GM21528 (cell line): ENCODE data around the gene TEPSIN.

ENCODE experiments used
- ATAC-seq: cut with Tn5 transposase; IDR thresholded peaks from one replicate; pipeline ENCODE4 v1.9.1; 2021; ENCODE audit warnings: mild to moderate bottlenecking, moderate library complexity; ENCODE audit not compliant: unreplicated experiment, low FRiP score

TEPSIN gene

GRCh38 chr17:81222906-81223761 lies 15.7 kb downstream of the TEPSIN start, which contains the start of gene CEP131:
CEP131 (minus strand) TSS chr17:81222965; CDS start chr17:81220056, 2,909 bp downstream.
- peak; percentile 91 for ATAC-seq

GRCh38 chr17:81222620-81222905 lies 16.3 kb downstream of the TEPSIN start:
- ATAC-seq = no peak

DNA sequence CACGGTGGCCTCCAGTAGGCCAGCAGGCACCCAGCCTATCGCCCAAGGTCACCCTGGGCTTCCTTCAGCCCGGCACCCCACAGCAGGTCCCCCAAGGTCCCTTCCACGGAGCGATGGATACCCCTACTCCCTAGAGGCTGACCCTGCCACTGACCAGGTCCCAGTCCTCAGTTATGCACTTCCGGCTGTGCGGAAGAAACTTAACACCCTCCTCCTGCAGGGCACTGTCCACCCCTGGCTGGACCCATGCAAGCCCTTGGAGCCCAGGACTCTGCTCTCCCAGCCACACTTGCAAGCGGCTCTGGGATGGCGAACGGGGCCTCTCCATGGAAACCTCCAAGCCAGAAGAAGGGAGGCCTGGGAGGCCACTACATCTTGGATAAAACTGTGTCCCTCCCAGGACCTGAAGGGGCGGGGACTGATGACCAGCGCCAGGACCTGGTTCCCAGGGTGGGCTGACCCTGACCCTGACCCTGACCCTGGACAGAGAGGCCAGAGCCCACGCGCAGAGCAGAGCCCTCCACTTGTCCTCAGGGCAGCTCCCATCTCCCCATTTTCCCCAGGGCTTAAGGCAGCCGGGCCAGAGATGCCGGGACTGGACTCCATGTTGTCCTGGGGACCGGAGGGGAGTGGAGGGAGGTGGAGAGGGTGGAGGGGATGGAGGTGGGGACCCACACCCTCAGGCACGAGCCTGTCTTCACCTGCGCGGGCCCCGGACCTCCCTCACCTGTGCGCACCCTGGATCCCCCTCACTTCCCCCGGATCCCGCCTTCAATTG lies 16.8 kb downstream of the TEPSIN start:
- no peak for ATAC-seq

DNA sequence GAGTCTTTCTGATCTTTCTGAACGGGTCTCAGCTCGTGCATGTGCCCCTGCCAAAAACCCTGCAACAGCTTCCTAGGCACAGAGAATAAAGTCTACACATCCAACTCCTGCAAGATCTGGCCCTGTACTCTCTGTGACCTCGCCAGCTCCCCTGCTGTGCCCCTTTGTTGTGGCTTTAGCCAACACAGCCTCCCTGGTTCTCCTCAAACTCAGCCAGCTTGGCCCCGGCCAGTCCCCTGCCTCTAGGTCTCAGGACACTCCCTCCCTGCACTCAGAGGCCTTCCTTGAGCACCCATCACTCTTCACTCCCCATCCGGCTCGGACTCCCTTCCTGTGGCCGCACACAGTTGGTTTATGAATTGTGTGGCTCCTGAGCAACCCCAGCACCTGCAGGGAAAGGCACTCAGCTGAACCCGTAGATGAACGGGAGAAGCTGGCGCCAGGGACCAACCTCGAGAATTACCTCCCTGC lies 17.4 kb downstream of the TEPSIN start:
- no peak for ATAC-seq

- ATAC-seq = no peak
These were observed 19.2 kb downstream of the TEPSIN start for GRCh38 chr17:81219476-81220180.

DNA sequence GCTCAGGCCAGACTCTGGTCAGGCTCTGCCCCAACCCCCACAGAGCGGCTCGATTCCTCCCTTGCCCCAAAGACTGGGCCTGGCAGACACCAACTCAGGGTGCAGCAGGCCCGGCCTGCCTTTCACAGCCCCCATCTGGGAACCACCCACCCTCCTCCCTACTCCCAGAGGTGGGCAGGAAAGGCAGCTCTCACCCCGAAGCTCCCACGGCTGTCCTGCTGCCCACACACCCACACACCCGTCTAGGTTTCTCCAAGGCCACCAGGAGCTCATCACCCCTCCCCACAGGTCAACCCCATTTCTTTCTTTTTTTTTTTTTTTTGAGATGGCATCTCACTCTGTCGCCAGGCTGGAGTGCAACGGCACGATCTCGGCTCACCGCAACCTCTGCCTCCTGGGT lies 19.9 kb downstream of the TEPSIN start:
- no peak for ATAC-seq

- ATAC-seq = no peak
These were observed 20.4 kb downstream of the TEPSIN start for GRCh38 chr17:81218459-81218858.

GRCh38 chr17:81217491-81217890 lies 21.4 kb downstream of the TEPSIN start:
- no peak for ATAC-seq

GRCh38 chr17:81213978-81214377 lies 24.9 kb downstream of the TEPSIN start:
- no peak for ATAC-seq

GRCh38 chr17:81212365-81212764 lies 26.5 kb downstream of the TEPSIN start:
- ATAC-seq = no peak

GRCh38 chr17:81210868-81211267 lies 28.0 kb downstream of the TEPSIN start:
- ATAC-seq = no peak

DNA sequence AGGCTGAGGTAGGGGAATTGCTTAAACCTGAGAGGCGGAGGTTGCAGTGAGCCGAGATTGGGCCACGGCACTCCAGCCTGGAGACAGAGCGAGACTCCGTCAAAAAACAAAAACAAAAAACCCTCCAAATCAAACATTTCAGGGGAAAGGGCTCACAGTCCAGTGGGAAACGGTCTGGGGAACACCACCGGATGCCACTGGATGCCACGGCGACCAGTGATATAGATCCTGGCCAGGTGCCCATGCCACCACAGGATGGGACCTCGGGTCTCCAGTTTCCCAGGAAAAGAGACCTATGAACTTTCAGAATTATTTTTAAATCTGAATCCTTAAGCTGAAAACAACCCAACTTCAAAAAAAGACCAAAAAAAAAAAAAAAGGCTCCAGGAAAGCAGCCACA lies 28.4 kb downstream of the TEPSIN start:
- ATAC-seq = no peak

DNA sequence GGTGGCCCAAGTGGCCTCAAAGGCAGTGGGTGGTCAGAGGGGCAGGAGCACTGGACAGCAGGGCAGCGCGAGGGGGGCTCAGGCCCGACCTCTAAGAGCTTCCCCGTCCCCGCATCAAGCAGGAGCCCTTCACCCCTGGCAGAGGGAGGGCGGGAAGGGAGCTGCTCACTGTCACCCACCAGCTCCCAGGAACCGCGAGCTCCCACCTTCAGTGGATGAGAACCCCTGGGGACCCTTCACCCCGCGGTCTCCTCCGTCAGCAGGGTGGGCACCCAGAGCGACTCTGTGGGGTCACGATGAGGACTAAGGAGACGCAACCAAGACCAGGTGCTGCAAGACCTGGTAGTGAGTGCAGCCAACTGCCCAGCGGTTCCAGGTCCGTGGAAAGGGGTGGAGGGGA lies 29.7 kb downstream of the TEPSIN start:
- ATAC-seq = no peak

DNA sequence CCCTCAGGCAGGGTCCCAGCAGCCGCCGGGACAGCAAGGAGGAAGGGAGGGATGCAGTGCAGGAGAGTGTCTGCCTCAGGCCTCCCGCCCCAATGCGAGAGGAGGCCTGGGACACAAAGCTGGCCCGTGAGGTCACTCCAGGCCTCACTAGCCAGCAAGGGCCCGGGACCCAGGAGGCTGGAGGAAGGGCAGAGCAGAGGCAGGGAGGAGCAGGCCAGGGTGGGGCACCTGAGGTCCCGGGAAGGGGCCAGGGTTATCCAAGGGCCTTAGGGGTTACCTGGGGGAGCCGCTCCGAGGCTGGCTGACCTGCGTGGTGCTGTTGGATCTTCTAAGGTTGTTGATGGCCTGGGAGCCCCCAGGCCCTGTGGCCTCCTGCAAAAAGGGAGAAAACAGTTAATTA lies 30.2 kb downstream of the TEPSIN start:
- no peak for ATAC-seq

DNA sequence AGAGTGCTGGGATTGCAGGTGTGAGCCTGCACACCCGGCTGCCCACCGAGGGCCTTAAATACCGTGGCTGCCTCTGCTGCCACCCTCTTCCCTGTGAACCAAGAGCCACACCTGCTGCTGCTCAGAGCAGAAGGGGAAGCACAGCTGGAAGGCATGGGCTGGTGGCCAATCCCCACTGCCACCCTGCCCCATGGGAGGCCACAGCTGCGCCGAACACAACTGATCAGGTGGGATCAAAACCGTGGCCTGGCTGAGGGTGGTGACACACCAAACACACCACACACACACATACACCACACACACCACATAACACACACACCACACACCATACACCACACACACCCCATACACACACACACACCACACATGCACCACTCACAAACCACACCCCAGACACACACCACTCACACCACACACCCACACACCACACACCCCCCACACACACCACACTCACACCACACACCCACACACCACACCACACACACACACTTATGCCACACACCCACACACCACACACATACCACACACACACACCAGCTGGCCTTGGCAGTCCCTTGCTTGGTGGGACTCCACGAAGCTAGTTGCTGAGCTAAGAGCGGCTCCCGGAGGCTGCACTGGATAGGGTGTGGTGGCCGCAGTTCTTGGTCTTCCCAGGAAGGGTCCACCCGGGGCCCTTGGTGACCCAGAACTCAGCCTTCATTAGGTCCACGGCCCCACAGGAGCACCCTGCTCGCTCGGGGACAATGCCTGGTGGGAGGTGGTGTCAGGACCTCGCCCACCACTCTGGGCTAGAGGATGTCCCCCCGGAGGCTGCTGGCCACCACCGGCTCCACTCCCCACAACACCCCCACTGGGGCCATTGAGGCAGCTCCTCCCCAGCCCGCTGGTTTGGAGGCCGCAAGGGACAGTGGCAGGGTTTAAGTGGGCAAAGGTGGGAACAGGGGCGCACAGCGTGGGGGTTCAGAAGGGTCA lies 31.0 kb downstream of the TEPSIN start:
- no peak for ATAC-seq

DNA sequence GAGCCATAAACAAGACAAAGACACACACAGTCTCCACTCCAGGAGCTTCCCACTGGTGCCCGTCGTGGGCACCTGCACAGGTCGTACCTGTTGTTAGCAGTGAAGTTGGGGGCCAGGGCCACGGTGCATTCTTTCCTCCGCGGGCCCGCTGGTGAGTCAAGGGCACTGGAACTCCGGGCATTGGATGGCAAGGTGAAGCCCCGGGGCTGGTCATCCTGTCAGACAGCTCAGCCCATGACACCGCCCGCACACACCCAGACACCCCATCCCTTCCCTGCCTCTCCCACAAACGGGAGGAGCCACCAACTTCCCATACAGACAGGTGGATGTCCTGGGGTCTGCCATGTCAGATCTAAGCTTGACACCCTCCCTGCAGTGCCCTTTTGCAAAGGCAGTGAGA lies 32.2 kb downstream of the TEPSIN start:
- ATAC-seq = no peak

DNA sequence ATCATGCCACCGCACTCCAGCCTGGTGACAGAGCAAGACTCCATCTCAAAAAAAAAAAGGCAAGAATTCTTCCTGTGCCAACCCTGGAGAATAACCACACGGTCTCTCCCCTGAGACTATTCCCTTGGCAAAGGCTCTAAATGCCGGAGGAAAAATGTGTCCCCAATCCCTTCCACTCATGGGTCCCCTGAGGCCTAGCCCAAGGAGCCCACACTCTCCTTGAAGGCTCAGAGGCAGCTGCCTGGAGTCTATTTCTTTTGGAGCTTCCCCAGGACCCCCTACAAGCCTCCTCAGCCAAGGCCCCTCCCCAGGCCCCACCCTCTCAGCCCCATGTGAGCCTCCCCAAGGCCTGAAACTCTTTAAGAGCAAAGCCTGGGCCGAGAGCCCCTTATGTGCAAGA lies 32.7 kb downstream of the TEPSIN start:
- no peak for ATAC-seq

DNA sequence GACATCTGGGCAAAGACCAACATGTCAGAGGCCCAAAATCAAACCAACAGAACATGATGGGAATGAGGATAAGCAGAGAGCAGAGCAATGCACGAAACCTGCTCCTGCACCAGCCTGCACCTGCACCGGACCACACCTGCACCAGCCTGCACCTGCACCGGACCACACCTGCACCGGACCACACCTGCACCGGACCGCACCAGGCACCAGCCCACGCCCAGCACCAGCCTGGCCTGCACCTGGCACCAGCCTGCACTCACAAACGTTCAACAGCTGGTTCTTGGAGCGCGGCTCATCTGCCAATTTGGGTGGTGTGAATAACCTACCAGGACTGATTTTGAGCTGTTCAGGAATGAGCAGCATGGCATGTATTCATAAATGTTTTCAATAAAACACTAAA lies 34.3 kb downstream of the TEPSIN start:
- no peak for ATAC-seq

DNA sequence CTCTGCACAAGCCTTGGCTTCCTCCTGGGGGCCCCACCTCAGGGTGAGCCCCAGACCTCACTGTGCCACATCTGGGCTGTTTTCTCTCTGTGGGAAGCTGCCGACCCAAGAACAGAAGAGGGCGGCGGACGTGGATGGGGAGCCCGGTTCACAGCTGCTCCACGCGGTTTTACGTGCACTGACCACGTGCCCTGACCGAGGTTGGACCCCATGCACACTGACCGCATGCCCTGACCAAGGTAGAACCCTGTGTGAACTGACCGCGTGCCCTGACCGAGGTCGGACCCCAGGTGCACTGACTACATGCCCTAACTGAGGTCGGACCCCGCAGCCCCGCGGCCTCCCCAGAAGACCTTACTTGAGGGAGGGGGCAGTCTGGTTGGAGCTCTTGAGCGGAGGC lies 35.7 kb downstream of the TEPSIN start:
- ATAC-seq = no peak

DNA sequence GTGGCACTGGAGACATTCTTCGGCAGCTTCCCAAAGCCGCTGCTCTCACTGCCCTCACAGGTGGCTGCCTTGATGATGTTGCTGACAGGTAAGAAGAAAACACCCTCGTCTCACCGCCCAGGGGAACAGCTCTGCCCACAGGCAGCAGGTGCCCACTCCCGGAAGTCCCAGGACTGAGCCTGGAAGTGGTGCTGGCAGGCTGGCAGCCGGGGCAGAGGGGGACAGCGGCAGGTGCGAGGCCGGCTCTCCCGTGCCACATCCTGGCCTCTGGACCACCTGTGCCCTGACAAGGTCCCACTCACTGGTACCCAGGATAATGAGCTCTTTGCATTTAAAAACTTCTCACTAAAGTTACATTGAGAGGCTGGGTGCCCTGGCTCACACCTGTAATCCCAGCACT lies 36.5 kb downstream of the TEPSIN start:
- no peak for ATAC-seq
